GM12878 (cell line): ENCODE results near the gene ABCB4. TPM values are rescaled to one million over a fixed set of nuclear protein-coding genes. Genes with fewer than 3 reads are reported as not detected.

ENCODE experiments used
- ATAC-seq: fragments of 200-7000 bp; cut with Tn5 transposase; 3 replicates; pipeline ENCODE4 v1.9.1; 2020; ENCODE audit warnings: mild to moderate bottlenecking, moderate library complexity
- BruUV-seq: library from RNA; stranded (reverse); fragments of 400-500 nt; replicated peaks from 2 replicates; lab custom pipeline; 2021; lab: Mats Ljungman, UMichigan
- CTCF ChIA-PET: fragments of 300-600 bp; sonication (Branson Sonifier 250); formaldehyde crosslinking; extraction: SDS; loops from one replicate; lab custom pipeline; 2021; ENCODE audit warnings: inconsistent platforms; lab: Yijun Ruan, JAX
- POLR2A ChIA-PET: fragments of 350-600 bp; formaldehyde crosslinking; extraction: SDS; loops from one replicate; lab custom pipeline; 2021; ENCODE audit warnings: inconsistent platforms; lab: Charles Lee
- RAD21 ChIA-PET: fragments of 300-600 bp; sonication (Branson Sonifier 250); formaldehyde crosslinking; loops from one replicate; lab custom pipeline; 2023; ENCODE audit warnings: antibody characterized with exemption; ENCODE audit not compliant: unreplicated experiment; lab: Charles Lee
- SMC1A ChIA-PET: fragments of 300-600 bp; sonication (Branson Sonifier 250); formaldehyde crosslinking; loops from one replicate; lab custom pipeline; 2023; ENCODE audit not compliant: unreplicated experiment, uncharacterized antibody; lab: Charles Lee
- DNase-seq: peaks from one replicate; pipeline ENCODE4 v3.0.0-alpha.2; 2011; ENCODE audit warnings: low read depth, low spot score
- FAIRE-seq: peaks from 3 replicates; lab custom pipeline; 2011; peaks lifted over from hg19 to GRCh38; lab: Jason Lieb, UNC
- H2AFZ ChIP-seq: 2 replicates; pipeline ENCODE4 v1.6.0; 2011; ENCODE audit warnings: low read depth, low read length, control low read depth; ENCODE audit not compliant: control insufficient read depth
- H3K27ac ChIP-seq: 2 replicates; pipeline ENCODE4 v1.5.1; 2011; ENCODE audit warnings: control low read depth; ENCODE audit not compliant: control insufficient read depth, insufficient read depth
- H3K27me3 ChIP-seq, 2 experiments: replicated peaks in 1 of 2; 2 replicates each; pipeline versions ENCODE4 v1.6.0 to v1.6.1; 2011; ENCODE audit warnings: low read length in 1 of 2; ENCODE audit not compliant: control insufficient read depth in 2 of 2, insufficient read depth in 2 of 2
- H3K36me3 ChIP-seq, 2 experiments: 2 replicates each; pipeline ENCODE4 v1.5.1; 2011; ENCODE audit warnings: low read length in 1 of 2; ENCODE audit not compliant: control insufficient read depth in 2 of 2, insufficient read depth in 2 of 2
- H3K4me1 ChIP-seq: 2 replicates; pipeline ENCODE4 v1.6.1; 2011; ENCODE audit warnings: mild to moderate bottlenecking, low read length, moderate library complexity, mixed read lengths; ENCODE audit not compliant: control insufficient read depth, insufficient read depth
- H3K4me2 ChIP-seq: 2 replicates; pipeline ENCODE4 v1.6.0; 2011; ENCODE audit warnings: control low read depth; ENCODE audit not compliant: control insufficient read depth, insufficient read depth
- H3K4me3 ChIP-seq: fragments of 200-600 bp; sonication (generic); 2 replicates; pipeline ENCODE4 v1.5.1; 2016
- H3K79me2 ChIP-seq: 2 replicates; pipeline ENCODE4 v1.6.0; 2011; ENCODE audit warnings: low read length; ENCODE audit not compliant: control insufficient read depth, insufficient read depth
- H3K9ac ChIP-seq: 2 replicates; pipeline ENCODE4 v1.8.0; 2011; ENCODE audit warnings: low read length, control low read depth, mixed read lengths; ENCODE audit not compliant: control insufficient read depth, insufficient read depth
- H3K9me3 ChIP-seq: replicated peaks from 3 replicates; pipeline ENCODE4 v1.5.1; 2011; ENCODE audit warnings: mild to moderate bottlenecking, low read length; ENCODE audit not compliant: control insufficient read depth, insufficient read depth
- H4K20me1 ChIP-seq: 2 replicates; pipeline ENCODE4 v1.6.0; 2011; ENCODE audit not compliant: control insufficient read depth, insufficient read depth
- CEBPZ ChIP-seq: fragments of 150-350 bp; IDR thresholded peaks from 2 replicates; pipeline ENCODE4 v1.6.1; 2016; ENCODE audit warnings: low read depth, low read length
- CREB1 ChIP-seq: IDR thresholded peaks from 2 replicates; pipeline ENCODE4 v1.6.1; 2012; ENCODE audit warnings: low read depth, mild to moderate bottlenecking, inconsistent platforms
- E2F4 ChIP-seq: IDR thresholded peaks from 2 replicates; pipeline ENCODE4 v1.6.1; 2012; ENCODE audit warnings: low read depth, low read length, improper control_type of control experiment
- EP300 ChIP-seq, 2 experiments: fragments of 150-350 bp in 1 of 2; IDR thresholded peaks; 2 replicates each; pipeline ENCODE4 v1.6.1; 2011 to 2012; ENCODE audit warnings: low read depth in 2 of 2, low read length in 2 of 2, borderline replicate concordance in 1 of 2, improper control_type of control experiment in 1 of 2, inconsistent platforms in 1 of 2; ENCODE audit not compliant: control insufficient read depth in 1 of 2
- FOXM1 ChIP-seq: IDR thresholded peaks from 2 replicates; pipeline ENCODE4 v1.6.1; 2012; ENCODE audit warnings: low read depth, mild to moderate bottlenecking, inconsistent platforms, low read length, moderate library complexity
- HDGF ChIP-seq: fragments of 450-650 bp; IDR thresholded peaks from 2 replicates; pipeline ENCODE4 v1.6.1; 2016; ENCODE audit warnings: antibody characterized with exemption
- IRF5 ChIP-seq: fragments of 450-650 bp; IDR thresholded peaks from 2 replicates; pipeline ENCODE4 v1.6.1; 2017; ENCODE audit warnings: borderline replicate concordance
- JUNB ChIP-seq: IDR thresholded peaks from 2 replicates; pipeline ENCODE4 v1.6.1; 2016; ENCODE audit warnings: antibody characterized with exemption, mild to moderate bottlenecking
- KAT2A ChIP-seq: conservative IDR thresholded peaks from 2 replicates; pipeline ENCODE4 v1.6.1; 2011; ENCODE audit warnings: low read depth, low read length; ENCODE audit not compliant: control insufficient read depth
- MTA3 ChIP-seq: IDR thresholded peaks from 2 replicates; pipeline ENCODE4 v1.6.1; 2012; ENCODE audit warnings: low read length, inconsistent platforms, borderline replicate concordance
- NFYA ChIP-seq: IDR thresholded peaks from 2 replicates; pipeline ENCODE4 v1.6.1; 2011; ENCODE audit warnings: low read depth, mild to moderate bottlenecking, low read length, improper control_type of control experiment, borderline replicate concordance
- NR2C2 ChIP-seq: IDR thresholded peaks from 2 replicates; pipeline ENCODE4 v1.6.1; 2011; ENCODE audit warnings: borderline replicate concordance, low read depth; ENCODE audit not compliant: control insufficient read depth, insufficient read length
- PAX5 ChIP-seq: IDR thresholded peaks from 2 replicates; pipeline ENCODE4 v1.6.1; 2011; ENCODE audit warnings: low read depth, low read length, borderline replicate concordance
- POU2F2 ChIP-seq: IDR thresholded peaks from 3 replicates; pipeline ENCODE4 v1.6.1; 2011; ENCODE audit warnings: low read depth, mild to moderate bottlenecking, low read length, borderline replicate concordance
- RAD21 ChIP-seq: IDR thresholded peaks from 2 replicates; pipeline ENCODE4 v1.6.1; 2011; ENCODE audit warnings: mild to moderate bottlenecking, low read depth, low read length, moderate library complexity; ENCODE audit not compliant: insufficient read depth
- SMARCA5 ChIP-seq: fragments of 450-650 bp; IDR thresholded peaks from 2 replicates; pipeline ENCODE4 v1.6.1; 2017; ENCODE audit warnings: mild to moderate bottlenecking
- ZNF217 ChIP-seq: fragments of 450-650 bp; IDR thresholded peaks from 2 replicates; pipeline ENCODE4 v1.6.1; 2017; ENCODE audit warnings: antibody characterized with exemption, mild to moderate bottlenecking
- ZNF274 ChIP-seq: IDR thresholded peaks from one replicate; pipeline ENCODE4 v1.8.0; 2011; ENCODE audit not compliant: insufficient read length, insufficient read depth
- WGBS: methylation state at CpG from one replicate; pipeline ENCODE4 v1.1.6; 2016; ENCODE audit warnings: low lambda C conversion rate; ENCODE audit not compliant: insufficient replicate concordance, insufficient coverage; ENCODE audit errors: missing lambda C conversion rate; 5-methylcytosine and 5-hydroxymethylcytosine counted together
- in situ Hi-C: fragments of 300-500 bp; cut with MboI; formaldehyde crosslinking; loops from 9 replicates; pipeline ENCODE4 v1.14.3; 2018; ENCODE audit warnings: mixed read lengths
- intact Hi-C: fragments of 100-400 bp; cut with micrococcal nuclease; formaldehyde crosslinking; loops from one replicate; pipeline ENCODE4 v1.14.2; 2022; ENCODE audit not compliant: unreplicated experiment
- polyA plus RNA-seq, 11 experiments: library from polyadenylated mRNA; depleted of rRNA in 4 of 11; unstranded in 6 of 11; stranded (reverse) in 5 of 11; fragments of >200 nt; fragmentation: Nextera tagmentation in 4 of 11; fragmentation: Illumina TruSeq in 1 of 11; extraction: Ambion mirVana in 4 of 11; extraction: Trizol in 1 of 11; gene quantifications; 1 replicate in 1 of 11; 2 replicates in 10 of 11; pipeline versions ENCODE4 v1.2.1 to v1.2.3, GENCODE V29; 2011 to 2016; ENCODE audit warnings: inconsistent platforms in 2 of 11, missing spikeins in 2 of 11, low read depth in 1 of 11
- total RNA-seq, 4 experiments: library from RNA; depleted of rRNA in 3 of 4; stranded (reverse); fragments of >200 nt in 3 of 4; fragmentation: Illumina TruSeq in 1 of 4; extraction: Trizol in 1 of 4; gene quantifications; 2 replicates each; pipeline versions ENCODE4 v1.2.1 to v1.2.3, GENCODE V29; 2013 to 2021

The ABCB4 gene
- total and polyA plus RNA-seq, 10 of the 15 experiments (the other 5 are each of a cell fraction or from before 2014, with no cell fraction given), result 1.9 to 8.3 (median 4.4) TPM

GRCh38 chr7:87456247-87456646, 19.2 kb downstream of the ABCB4 start:
- Histone ChIP-seq H3K27ac (no peak overlapping the region), H3K79me2 (no peaks in the 10 kb centered on the region), H3K4me2 (no peak overlapping the region), H3K4me3 (no peak overlapping the region), H3K4me1 (no peaks in the 10 kb centered on the region), H4K20me1 (no peaks in the 10 kb centered on the region), H3K36me3 (no peaks in the 10 kb centered on the region), H3K9ac (no peak overlapping the region), H3K27me3 (no peaks in the 10 kb centered on the region), H3K9me3 (no peaks in the 10 kb centered on the region), H2AFZ (no peak overlapping the region)
- SMC1A ChIA-PET, result interaction anchor here (1.1 to 1.4 kb wide), 2 partner anchors 17 to 42 kb away, joined by 3 read pairs; no protein-coding TSS in a partner anchor
- no TSS peak for BruUV-seq
- DNase-seq, result no peak
- CTCF ChIA-PET, result interaction anchor here (1.5 kb wide), 1 partner anchor 15 kb away, joined by 4 read pairs; no protein-coding TSS in a partner anchor
- FAIRE-seq, result no peak
- TF ChIP-seq KAT2A, result no peak
- TF ChIP-seq EP300 (IDR thresholded peaks at IDR 0.05; ENCODE audit: borderline replicate concordance in 1 of 2, control insufficient read depth in 1 of 2, low read depth in 2 of 2, low read length in 2 of 2), result no peak
- no peak for TF ChIP-seq MTA3
- TF ChIP-seq E2F4, result no peak
- TF ChIP-seq JUNB, result no peak
- no peak for TF ChIP-seq NFYA
- no peak for TF ChIP-seq FOXM1
- TF ChIP-seq POU2F2, result no peak
- TF ChIP-seq CEBPZ, result no peak
- no peak for TF ChIP-seq RAD21
- TF ChIP-seq IRF5, result no peak
- no peak for TF ChIP-seq ZNF274
- no peak for TF ChIP-seq SMARCA5
- no peak for TF ChIP-seq CREB1
- TF ChIP-seq ZNF217, result no peak
- TF ChIP-seq NR2C2, result no peak
- no peak for TF ChIP-seq HDGF
- no peak for TF ChIP-seq PAX5
- WGBS, result 27% methylated on average over 2 of the region's 2 CpGs
- RAD21 ChIA-PET, result interaction anchor here (1.5 kb wide), 1 partner anchor 18 kb away, joined by 3 read pairs; no protein-coding TSS in a partner anchor
- POLR2A ChIA-PET, result no interaction called here
- intact Hi-C loops (no loop called here), in situ Hi-C loops (no loop called here)
- ATAC-seq, result no peak
